GM21381 (cell line): ENCODE data around the gene FOXL3.

Experiments
- ATAC-seq: cut with Tn5 transposase; IDR thresholded peaks from one replicate; pipeline ENCODE4 v1.9.1; 2021; ENCODE audit warnings: mild to moderate bottlenecking, moderate library complexity; ENCODE audit not compliant: unreplicated experiment

FOXL3 gene

GRCh38 chr7:318878-319661 lies 29.1 kb downstream of the FOXL3 start:
- ATAC-seq = no peak

GRCh38 chr7:320297-320696 lies 30.3 kb downstream of the FOXL3 start:
- ATAC-seq = no peak

GRCh38 chr7:322111-322671 lies 32.2 kb downstream of the FOXL3 start:
- ATAC-seq = no peak

DNA sequence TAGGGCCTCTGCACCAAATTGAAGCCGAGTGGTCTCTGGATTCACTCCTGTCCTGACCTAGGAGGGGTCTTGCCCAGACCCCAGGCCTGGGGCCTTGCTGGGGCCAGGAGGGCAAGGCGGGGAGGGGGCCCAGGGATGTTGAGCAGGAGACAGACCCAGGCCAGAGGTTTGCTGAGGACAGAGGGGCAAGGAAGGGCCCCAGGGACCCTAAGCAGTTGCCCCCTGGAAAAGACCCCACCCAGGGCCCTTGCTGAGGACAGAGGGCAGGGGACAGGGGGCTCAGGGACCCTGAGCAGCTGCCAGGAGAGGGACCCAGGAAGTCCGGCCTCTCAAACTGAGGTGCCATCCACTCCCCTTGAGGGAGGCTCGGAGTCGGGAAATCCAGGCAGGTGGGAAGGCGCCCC lies 32.7 kb downstream of the FOXL3 start:
- no peak for ATAC-seq

GRCh38 chr7:323410-323809 lies 33.4 kb downstream of the FOXL3 start:
- no peak for ATAC-seq

DNA sequence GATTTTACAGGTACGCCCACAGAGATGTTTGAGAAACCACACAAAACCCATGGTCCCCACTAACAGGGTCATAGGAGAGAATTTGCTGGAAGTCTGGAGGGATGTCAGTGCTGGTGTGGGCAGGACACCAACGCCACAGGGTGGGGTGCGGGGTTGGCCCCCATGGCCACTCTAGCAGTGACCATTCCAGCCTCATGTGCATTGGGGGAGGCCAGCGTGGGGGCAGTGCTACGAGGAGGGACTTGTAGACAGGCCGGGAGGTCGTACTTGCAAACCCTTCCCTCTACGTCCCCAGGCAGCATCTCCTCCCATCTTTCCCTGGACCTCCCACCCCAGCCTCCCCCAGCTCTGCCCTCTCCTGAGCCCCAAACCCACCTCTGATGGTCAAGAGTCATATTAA lies 34.0 kb downstream of the FOXL3 start:
- ATAC-seq = no peak

DNA sequence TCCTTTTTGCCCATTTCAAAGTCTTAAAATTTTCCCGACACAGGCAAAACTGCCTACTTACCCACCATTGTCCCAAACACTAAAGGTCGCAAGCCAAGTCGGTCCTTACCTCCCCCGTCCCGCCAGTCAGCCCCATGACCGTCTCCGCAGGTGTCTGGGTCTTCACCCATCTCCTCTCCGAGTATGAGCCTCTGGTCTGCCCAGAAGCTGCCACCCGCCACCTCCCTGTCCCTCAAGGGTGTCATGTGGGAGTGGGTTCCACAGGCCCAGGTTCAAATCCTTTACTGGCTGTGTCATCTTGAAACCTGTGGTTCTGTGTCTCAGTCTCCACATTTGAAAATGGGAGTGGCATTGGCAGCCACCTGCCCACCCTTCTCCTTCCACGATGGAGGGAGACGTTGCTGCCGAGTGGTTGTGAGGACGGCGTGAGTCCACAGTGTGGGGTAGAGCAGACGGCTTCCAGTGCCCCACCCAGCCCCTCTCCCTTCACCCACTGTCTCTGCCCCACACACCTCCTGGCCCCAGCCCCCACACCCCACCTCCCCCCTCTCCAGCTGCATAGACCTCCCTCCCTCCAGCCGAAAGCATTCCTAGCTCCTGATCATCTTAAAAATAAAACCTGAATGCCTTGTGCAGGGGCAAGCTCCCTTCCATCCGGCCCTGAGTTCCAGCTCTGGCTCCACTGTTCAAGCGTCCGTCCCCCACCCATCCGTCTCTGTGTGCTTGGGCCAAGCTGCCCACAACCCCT lies 35.3 kb downstream of the FOXL3 start:
- ATAC-seq = no peak

GRCh38 chr7:325811-326210 lies 35.8 kb downstream of the FOXL3 start:
- ATAC-seq = no peak

- no peak for ATAC-seq
Measured at GRCh38 chr7:326273-326672, 36.3 kb downstream of the FOXL3 start.

- ATAC-seq = no peak
Measured at GRCh38 chr7:326809-327232, 36.9 kb downstream of the FOXL3 start.

DNA sequence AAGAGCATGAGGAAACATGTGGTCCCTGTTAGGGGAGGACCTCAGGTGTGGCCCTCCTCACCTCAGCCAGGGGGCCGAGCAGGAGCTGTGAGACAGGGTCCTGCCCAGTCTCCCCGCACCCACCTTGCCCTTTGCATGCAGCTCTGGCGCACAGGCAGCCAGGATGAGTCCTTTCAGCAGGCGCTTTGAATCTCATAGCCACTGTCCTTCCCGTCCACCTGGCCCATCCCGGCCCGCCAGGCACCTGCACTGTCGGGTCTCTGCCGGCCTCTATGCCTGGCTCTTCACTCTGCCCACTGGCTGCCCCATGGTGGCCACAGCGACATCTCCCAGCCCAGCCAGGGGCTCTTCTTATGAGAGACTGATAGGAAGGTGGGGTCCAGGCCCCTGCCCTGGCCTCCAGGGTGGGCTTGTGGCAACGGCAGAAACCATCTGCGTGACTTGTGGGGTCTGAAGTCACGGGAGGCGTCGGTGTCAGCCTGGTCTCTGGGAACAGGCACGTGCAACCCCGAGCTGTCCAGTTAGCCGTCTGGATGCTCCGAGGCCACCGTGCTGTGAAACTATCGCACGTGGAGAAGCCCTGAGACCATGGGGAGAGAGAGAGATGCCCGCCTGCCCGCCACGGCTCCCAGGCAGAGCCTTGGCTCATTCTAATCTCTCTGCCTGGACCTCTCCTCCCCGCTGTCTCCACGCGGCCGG lies 37.4 kb downstream of the FOXL3 start:
- ATAC-seq = no peak

GRCh38 chr7:327991-328702 lies 38.2 kb downstream of the FOXL3 start:
- ATAC-seq = no peak

- ATAC-seq = no peak
Measured at GRCh38 chr7:329691-330281, 39.8 kb downstream of the FOXL3 start.

DNA sequence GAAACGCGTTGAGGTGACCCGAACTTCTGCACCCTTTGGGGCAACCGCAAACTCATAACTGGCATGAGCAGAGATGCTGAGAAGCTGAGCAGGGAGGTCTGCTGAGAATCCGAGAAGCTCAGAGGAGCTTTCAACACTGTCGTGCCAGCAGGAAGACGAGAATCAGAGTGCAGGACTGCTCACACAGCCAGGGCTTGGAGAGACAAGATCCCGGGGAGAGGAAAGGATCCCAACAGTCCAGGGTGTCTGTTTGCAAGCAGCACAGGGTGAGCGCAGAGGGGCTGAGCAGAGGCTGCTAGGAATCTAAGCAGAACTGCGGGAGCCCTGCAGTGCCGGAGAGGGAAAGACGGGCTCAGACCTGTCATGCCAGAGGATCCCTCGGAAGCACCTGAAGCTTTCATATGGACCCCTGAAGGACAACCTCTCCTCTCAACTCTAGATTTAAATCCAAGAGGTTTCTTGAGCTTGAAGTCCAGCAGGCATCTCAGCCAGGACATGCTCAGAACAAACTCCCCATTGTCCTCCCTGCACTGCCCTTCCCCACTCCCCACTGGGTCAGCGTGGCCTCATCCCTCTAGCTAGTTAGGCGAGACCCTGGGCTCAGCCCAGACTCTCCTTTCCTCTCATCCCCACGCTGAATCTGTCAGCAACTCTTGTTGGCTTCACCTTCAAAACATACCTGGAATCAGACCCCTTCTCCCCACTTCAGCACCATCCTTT lies 40.7 kb downstream of the FOXL3 start:
- ATAC-seq = no peak

GRCh38 chr7:332020-332517 lies 42.1 kb downstream of the FOXL3 start:
- ATAC-seq = no peak

DNA sequence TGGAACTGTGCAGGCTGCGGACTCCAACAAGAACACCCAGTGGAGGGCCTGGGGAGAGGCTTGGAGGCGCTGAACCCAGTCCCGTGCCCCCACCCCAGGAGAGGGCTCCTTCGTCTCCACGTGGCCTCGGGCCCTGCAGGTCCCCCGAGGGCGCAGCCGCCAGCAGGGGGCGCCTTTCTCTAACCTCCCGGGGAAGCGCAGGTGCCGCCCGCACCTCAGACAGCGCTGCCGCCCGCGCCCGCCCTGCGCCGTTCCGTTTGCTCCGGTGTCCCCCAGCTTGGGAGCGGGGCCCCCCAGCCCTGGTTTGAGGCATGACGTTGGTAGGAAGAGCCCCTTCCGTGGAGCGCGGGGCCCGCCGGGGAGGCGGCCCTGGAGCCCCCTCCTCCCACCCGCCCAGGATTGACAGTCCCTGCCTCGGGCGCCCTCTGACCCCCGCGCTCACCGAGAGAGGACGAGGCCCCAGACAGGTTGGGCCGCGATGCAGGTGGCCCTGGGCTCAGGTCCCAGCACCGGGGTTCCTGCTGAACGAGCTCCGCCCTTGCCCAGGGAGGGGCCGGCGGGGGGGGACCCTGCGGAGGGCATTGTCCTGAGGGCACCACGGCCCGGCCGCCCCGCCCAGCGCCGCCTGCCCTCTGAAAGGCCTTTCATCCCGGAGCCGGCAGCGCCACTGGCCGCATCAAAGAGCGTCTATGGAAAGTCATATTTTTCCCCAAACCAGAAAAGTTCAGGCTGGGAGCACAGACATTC lies 42.8 kb downstream of the FOXL3 start:
- ATAC-seq = no peak

GRCh38 chr7:333393-333764 lies 43.4 kb downstream of the FOXL3 start:
- ATAC-seq = no peak

DNA sequence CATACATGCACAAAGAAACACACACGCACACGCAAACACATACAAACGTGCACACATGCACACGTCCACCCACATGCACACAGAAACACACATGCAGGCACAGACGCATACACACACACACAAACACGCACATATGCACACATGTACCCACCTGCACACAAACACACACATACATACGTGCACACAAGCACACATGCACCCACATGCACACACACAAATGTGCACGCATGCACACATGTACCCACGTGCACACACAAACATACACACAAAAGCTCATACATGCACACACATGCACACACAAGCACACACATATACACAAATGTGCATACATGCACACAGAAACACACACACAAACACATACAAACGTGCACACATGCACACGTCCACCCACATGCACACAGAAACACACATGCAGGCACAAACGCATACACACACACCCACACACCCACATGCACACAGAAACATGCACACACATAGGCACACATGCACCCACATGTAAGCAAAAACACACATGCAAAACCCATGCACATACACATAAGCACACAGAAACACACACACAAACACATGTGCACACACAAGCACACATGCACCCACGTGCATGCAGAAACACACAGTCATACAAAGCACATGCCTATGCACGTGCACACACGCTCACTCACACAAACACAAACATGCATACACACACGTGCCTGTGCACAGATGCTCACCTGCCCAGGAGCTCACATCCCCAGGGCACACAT lies 44.8 kb downstream of the FOXL3 start:
- ATAC-seq = no peak
